ENCODE measurements around the gene ATG16L2.

DNA sequence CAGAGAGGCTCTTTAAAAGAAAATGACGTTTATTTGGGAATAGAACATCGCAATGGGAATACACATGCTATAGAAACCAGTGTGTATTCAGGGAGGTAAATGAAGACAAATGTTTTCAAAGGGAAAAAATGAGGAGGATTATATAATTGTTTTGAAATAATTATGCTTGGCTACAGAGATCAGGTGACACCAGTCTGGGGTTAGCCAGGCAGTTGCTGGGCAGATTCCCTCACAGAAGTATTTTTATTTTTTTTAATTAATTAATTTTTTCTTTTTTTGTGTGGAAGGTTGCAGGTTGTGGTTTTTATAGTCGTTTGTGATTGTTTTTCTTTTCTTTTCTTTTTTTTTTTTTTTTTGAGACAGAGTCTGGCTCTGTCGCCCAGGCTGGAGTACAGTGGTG lies 14.8 kb upstream of the ATG16L2 start:
- TF ChIP-seq POLR2A (IDR thresholded peaks at IDR 0.05) = no peak
- TF ChIP-seq, protein P1, sequence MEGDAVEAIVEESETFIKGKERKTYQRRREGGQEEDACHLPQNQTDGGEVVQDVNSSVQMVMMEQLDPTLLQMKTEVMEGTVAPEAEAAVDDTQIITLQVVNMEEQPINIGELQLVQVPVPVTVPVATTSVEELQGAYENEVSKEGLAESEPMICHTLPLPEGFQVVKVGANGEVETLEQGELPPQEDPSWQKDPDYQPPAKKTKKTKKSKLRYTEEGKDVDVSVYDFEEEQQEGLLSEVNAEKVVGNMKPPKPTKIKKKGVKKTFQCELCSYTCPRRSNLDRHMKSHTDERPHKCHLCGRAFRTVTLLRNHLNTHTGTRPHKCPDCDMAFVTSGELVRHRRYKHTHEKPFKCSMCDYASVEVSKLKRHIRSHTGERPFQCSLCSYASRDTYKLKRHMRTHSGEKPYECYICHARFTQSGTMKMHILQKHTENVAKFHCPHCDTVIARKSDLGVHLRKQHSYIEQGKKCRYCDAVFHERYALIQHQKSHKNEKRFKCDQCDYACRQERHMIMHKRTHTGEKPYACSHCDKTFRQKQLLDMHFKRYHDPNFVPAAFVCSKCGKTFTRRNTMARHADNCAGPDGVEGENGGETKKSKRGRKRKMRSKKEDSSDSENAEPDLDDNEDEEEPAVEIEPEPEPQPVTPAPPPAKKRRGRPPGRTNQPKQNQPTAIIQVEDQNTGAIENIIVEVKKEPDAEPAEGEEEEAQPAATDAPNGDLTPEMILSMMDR (IDR thresholded peaks at IDR 0.05) = no peak
